ENCODE results near the gene CDKN1C.

DNA sequence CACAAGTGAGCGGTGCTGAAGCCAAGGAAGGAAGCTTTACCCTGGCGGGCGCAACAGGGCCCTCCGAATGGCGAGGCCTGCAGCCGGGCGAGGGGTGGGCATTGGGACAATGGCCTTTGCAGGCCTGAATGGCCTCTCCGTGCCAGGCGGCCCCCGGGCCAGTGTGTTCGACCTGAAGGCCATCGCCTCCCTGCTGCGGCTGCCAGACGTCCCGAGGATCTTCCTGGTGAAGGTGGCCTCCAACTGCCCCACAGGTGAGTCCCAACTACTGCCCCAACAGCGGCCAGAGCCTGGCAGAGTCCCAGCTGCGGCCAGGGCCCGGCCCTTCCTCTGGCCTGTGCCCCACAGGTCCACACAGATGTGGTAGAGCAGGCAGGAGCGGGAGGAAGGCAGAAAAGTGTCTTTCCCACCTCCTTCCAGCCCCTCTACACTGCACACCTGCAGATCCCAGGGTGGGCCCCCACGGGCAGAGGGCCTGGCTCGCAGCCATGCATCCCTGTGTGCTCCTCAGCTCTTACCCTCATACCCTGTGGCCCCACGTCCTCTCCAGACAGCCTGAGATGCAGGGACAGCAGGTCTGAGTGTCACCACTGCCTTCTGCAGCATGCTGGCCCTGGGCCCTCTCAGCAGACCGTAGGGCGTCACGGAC lies 32.4 kb upstream of the CDKN1C start:
- no peak for TF ChIP-seq EP300 (IDR thresholded peaks at IDR 0.05; ENCODE audit: borderline replicate concordance in 1 of 2, low read depth in 1 of 2, low read length in 1 of 2)
- TF ChIP-seq, protein P1, sequence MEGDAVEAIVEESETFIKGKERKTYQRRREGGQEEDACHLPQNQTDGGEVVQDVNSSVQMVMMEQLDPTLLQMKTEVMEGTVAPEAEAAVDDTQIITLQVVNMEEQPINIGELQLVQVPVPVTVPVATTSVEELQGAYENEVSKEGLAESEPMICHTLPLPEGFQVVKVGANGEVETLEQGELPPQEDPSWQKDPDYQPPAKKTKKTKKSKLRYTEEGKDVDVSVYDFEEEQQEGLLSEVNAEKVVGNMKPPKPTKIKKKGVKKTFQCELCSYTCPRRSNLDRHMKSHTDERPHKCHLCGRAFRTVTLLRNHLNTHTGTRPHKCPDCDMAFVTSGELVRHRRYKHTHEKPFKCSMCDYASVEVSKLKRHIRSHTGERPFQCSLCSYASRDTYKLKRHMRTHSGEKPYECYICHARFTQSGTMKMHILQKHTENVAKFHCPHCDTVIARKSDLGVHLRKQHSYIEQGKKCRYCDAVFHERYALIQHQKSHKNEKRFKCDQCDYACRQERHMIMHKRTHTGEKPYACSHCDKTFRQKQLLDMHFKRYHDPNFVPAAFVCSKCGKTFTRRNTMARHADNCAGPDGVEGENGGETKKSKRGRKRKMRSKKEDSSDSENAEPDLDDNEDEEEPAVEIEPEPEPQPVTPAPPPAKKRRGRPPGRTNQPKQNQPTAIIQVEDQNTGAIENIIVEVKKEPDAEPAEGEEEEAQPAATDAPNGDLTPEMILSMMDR (IDR thresholded peaks at IDR 0.05) = no peak
- no peak for TF ChIP-seq TAF1 (IDR thresholded peaks at IDR 0.05; ENCODE audit: borderline replicate concordance, low read depth, low read length)
- no peak for TF ChIP-seq RXRA (IDR thresholded peaks at IDR 0.05; ENCODE audit: borderline replicate concordance, low read depth)

Measured in SK-N-SH (cell line).